HS-5 (cell line): ENCODE data around the gene MED12.
A peak's percentile ranks its signal among the peaks of the same experiment; 100 is the strongest.
"Not testable (repeated sequence)": the region's sequence is repeated elsewhere in the genome, so short reads cannot be mapped to it uniquely, and the experiment has no call there.

ENCODE experiments used
- DNase-seq: peaks from one replicate; pipeline ENCODE4 v3.0.0-alpha.2; 2012; ENCODE audit warnings: low read depth

Gene MED12

GRCh38 chrX:71164071-71164470 lies 45.7 kb downstream of the MED12 start:
- DNase-seq, result no peak

GRCh38 chrX:71166461-71166860 lies 48.1 kb downstream of the MED12 start:
- no peak for DNase-seq

- no peak for DNase-seq
Observed at GRCh38 chrX:71167031-71167781, 48.8 kb downstream of the MED12 start.

GRCh38 chrX:71168134-71168533 lies 49.7 kb downstream of the MED12 start:
- DNase-seq, result no peak

- DNase-seq, result no peak
Observed at GRCh38 chrX:71169586-71169985, 51.2 kb downstream of the MED12 start.

GRCh38 chrX:71170660-71171059 lies 52.3 kb downstream of the MED12 start:
- no peak for DNase-seq

- DNase-seq, result no peak
Observed at GRCh38 chrX:71171110-71171801, 52.9 kb downstream of the MED12 start.

GRCh38 chrX:71173440-71173839 lies 55.0 kb downstream of the MED12 start:
- DNase-seq, result no peak

- DNase-seq, result no peak
Observed at GRCh38 chrX:71174795-71175194, 56.4 kb downstream of the MED12 start.

GRCh38 chrX:71175531-71175930 lies 57.1 kb downstream of the MED12 start:
- DNase-seq, result no peak

- no peak for DNase-seq
Observed at GRCh38 chrX:71177327-71177726, 58.9 kb downstream of the MED12 start.

- peak; percentile 18 for DNase-seq
Observed at GRCh38 chrX:71178908-71179307, 60.5 kb downstream of the MED12 start.

GRCh38 chrX:71180579-71181265 lies 62.3 kb downstream of the MED12 start:
- not testable (repeated sequence) for DNase-seq

- DNase-seq, result no peak
Observed at GRCh38 chrX:71181558-71181909, 63.1 kb downstream of the MED12 start.

- peak; percentile 80 for DNase-seq
Observed at GRCh38 chrX:71181910-71182799, 63.8 kb downstream of the MED12 start.

GRCh38 chrX:71182871-71183270 lies 64.5 kb downstream of the MED12 start:
- DNase-seq, result no peak

GRCh38 chrX:71183341-71183740 lies 64.9 kb downstream of the MED12 start:
- no peak for DNase-seq

GRCh38 chrX:71184092-71184491 lies 65.7 kb downstream of the MED12 start:
- no peak for DNase-seq

GRCh38 chrX:71184803-71185495 lies 66.6 kb downstream of the MED12 start:
- DNase-seq, result no peak

GRCh38 chrX:71191248-71191647 lies 72.9 kb downstream of the MED12 start:
- no peak for DNase-seq
